ENCODE results near the gene SERPINA9. TPM values are rescaled to one million over a fixed set of nuclear protein-coding genes. Genes with fewer than 3 reads are reported as not detected.

The SERPINA9 gene
- total RNA-seq, 1 experiment from 2014 or later, result not detected

GRCh38 chr14:94489336-94489735 is 13.3 kb upstream of the SERPINA9 start:
- Histone ChIP-seq H3K79me2 (ENCODE audit: insufficient read depth, low read length) (no peaks in the 10 kb centered on the region), H4K20me1 (ENCODE audit: insufficient read depth) (no peaks in the 10 kb centered on the region), H3K4me3 (replicated peaks in 1 of 2; ENCODE audit: low read depth in 1 of 2, low read length in 2 of 2) (no peak overlapping the region), H3K27me3 (ENCODE audit: insufficient read depth, low read length) (peaks cover 29% of the 10 kb centered on the region; the same call in 1 of the 2 replicates), H3K27ac (ENCODE audit: low read depth, low read length) (no peak overlapping the region), H3K36me3 (ENCODE audit: control insufficient read depth in 1 of 2, insufficient read depth in 2 of 2, low read length in 2 of 2) (no peaks in the 10 kb centered on the region), H3K9me3 (ENCODE audit: control insufficient read depth in 1 of 2, insufficient read depth in 1 of 2, low read depth in 1 of 2, low read length in 2 of 2) (no peaks in the 10 kb centered on the region), H3K9ac (ENCODE audit: low read length) (no peak overlapping the region), H3K4me1 (ENCODE audit: control insufficient read depth in 1 of 2, insufficient read depth in 2 of 2, low read length in 2 of 2) (peaks cover 0 to 13% of the 10 kb centered on the region in 2 experiments; a peak in 2 of 4 replicates), H2AFZ (ENCODE audit: low read depth, low read length, poor library complexity, severe bottlenecking) (no peak overlapping the region), H3K4me2 (ENCODE audit: low read length) (no peak overlapping the region), H3K9me2 (ENCODE audit: insufficient read depth) (no peaks in the 10 kb centered on the region)
- ChIA-PET POLR2A (no interaction called here), CTCF (no interaction called here), RAD21 (ENCODE audit: low non-redundant PET in 1 of 2, low total read pairs in 2 of 2, uncharacterized antibody in 2 of 2, unreplicated experiment in 2 of 2) (no interaction called here)
- TF ChIP-seq JUND (IDR thresholded peaks at IDR 0.05) (no peak), RAD21 (IDR thresholded peaks at IDR 0.05; ENCODE audit: low read depth) (no peak), FOSL1 (IDR thresholded peaks at IDR 0.05; ENCODE audit: low read depth) (no peak), CBX3 (IDR thresholded peaks at IDR 0.05; ENCODE audit: low read depth) (no peak), MAX (IDR thresholded peaks at IDR 0.05) (no peak), ZNF274 (IDR thresholded peaks at IDR 0.05; ENCODE audit: low read depth, low read length) (no peak), POLR2AphosphoS5 (IDR thresholded peaks at IDR 0.05; ENCODE audit: low read depth, low read length) (no peak), REST (IDR thresholded peaks at IDR 0.05; ENCODE audit: low read depth) (no peak), ZBTB33 (IDR thresholded peaks at IDR 0.05; ENCODE audit: extremely low read depth, insufficient replicate concordance, low read length) (no peak)
- intact Hi-C loops (cut with micrococcal nuclease), result loop anchor here (5.0 kb wide), 1 partner anchor 48 kb away; no protein-coding TSS in a partner anchor
- no TSS peak for BruUV-seq (replicated peaks)
- DNase-seq (ENCODE audit: low read depth, low spot score) (no peak), ATAC-seq (no peak)
